ENCODE results near the gene MANSC1. TPM values are rescaled to one million over a fixed set of nuclear protein-coding genes. Genes with fewer than 3 reads are reported as not detected.

Gene MANSC1
- total and polyA plus RNA-seq, 12 donors: 4.7 to 13.3 (median 10.3) TPM

DNA sequence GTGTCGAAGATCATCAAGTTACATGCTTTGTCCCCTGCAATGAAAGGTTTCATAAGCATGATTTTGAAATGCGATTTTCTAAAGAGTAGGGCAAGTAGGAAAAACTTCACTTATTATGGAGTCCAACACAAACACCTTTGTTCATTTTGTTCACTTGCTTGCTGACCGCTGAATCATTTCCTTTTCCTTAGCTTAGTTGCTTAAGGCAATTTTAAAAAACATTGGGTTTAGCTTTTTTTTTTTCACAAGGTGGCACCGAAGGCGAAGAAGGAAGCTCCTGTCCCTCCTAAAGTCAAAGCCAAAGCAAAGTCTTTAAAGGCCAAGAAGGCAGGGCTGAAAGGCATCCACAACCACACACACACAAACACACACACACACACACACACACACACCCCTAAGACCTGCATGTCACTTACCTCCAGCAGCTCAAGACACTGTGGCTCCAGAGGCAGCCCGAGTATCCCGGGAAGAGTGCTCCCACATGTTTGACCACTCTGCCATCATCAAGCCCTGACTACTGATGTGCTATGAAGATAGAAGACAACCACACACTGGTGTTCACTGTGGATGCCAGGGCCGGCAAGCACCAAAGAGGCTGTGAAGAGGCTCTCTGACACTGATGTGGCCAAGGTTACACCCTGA, 11.4 kb downstream of the MANSC1 start:
- ATAC-seq (peak in 7 of 8 donors; percentile 31 to 75 (median 66)), DNase-seq (no peak)
- Histone ChIP-seq H3K36me3 (peaks cover 0 to 43% (median 3%) of the 10 kb centered on the region in 9 donors), H3K4me1 (peaks cover 0 to 23% (median 11%) of the 10 kb centered on the region in 9 donors), H3K27ac (peak overlapping the region in 9 of 10 donors; percentile 12 to 81 (median 61)), H3K27me3 (no peaks in the 10 kb centered on the region), H3K9me3 (no peaks in the 10 kb centered on the region), H3K4me3 (peak overlapping the region in 2 of 10 donors; percentile 15)
- TF ChIP-seq, protein P1, sequence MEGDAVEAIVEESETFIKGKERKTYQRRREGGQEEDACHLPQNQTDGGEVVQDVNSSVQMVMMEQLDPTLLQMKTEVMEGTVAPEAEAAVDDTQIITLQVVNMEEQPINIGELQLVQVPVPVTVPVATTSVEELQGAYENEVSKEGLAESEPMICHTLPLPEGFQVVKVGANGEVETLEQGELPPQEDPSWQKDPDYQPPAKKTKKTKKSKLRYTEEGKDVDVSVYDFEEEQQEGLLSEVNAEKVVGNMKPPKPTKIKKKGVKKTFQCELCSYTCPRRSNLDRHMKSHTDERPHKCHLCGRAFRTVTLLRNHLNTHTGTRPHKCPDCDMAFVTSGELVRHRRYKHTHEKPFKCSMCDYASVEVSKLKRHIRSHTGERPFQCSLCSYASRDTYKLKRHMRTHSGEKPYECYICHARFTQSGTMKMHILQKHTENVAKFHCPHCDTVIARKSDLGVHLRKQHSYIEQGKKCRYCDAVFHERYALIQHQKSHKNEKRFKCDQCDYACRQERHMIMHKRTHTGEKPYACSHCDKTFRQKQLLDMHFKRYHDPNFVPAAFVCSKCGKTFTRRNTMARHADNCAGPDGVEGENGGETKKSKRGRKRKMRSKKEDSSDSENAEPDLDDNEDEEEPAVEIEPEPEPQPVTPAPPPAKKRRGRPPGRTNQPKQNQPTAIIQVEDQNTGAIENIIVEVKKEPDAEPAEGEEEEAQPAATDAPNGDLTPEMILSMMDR (IDR thresholded peaks at IDR 0.05): no peak
- WGBS, 2 donors: 70 to 79% methylated on average over 8 of the region's 8 CpGs
- intact Hi-C loops (cut with DNase I): loop anchor here in 2 of 10 donors (10.0 kb wide), 2 partner anchors 164 to 754 kb away; no protein-coding TSS in a partner anchor

- Histone ChIP-seq H3K27ac (no peak overlapping the region), H3K9me3 (no peaks in the 10 kb centered on the region), H3K4me3 (no peak overlapping the region), H3K4me1 (peaks cover 0 to 33% (median 19%) of the 10 kb centered on the region in 9 donors), H3K36me3 (peaks cover 0 to 25% (median 0%) of the 10 kb centered on the region in 9 donors), H3K27me3 (no peaks in the 10 kb centered on the region)
- TF ChIP-seq, protein P1 (IDR thresholded peaks at IDR 0.05): no peak
- WGBS, 2 donors: 96 to 100% methylated on average over 1 of the region's 1 CpG
- intact Hi-C loops (cut with DNase I): loop anchor here in 2 of 10 donors (10.0 kb wide), 2 partner anchors 162 to 752 kb away; no protein-coding TSS in a partner anchor
- DNase-seq: no peak
- ATAC-seq: no peak
Measured at GRCh38 chr12:12336511-12336910, 13.5 kb downstream of the MANSC1 start.

- H3K9me3 ChIP-seq: no peaks in the 10 kb centered on the region
- no peak overlapping the region for H3K27ac ChIP-seq
- TF ChIP-seq, protein P1 (IDR thresholded peaks at IDR 0.05): no peak
- DNase-seq (no peak), ATAC-seq (no peak)
- H3K36me3 ChIP-seq: peaks cover 0 to 20% (median 0%) of the 10 kb centered on the region in 9 donors
- intact Hi-C loops (cut with DNase I): loop anchor here in 2 of 10 donors (10.0 kb wide), 2 partner anchors 161 to 751 kb away; no protein-coding TSS in a partner anchor
- WGBS, 2 donors: 85 to 87% methylated on average over 5 of the region's 5 CpGs
- peaks cover 0 to 33% (median 19%) of the 10 kb centered on the region in 9 donors for H3K4me1 ChIP-seq
- no peaks in the 10 kb centered on the region for H3K27me3 ChIP-seq
- no peak overlapping the region for H3K4me3 ChIP-seq
Measured at GRCh38 chr12:12336049-12336411, 14.0 kb downstream of the MANSC1 start.

DNA sequence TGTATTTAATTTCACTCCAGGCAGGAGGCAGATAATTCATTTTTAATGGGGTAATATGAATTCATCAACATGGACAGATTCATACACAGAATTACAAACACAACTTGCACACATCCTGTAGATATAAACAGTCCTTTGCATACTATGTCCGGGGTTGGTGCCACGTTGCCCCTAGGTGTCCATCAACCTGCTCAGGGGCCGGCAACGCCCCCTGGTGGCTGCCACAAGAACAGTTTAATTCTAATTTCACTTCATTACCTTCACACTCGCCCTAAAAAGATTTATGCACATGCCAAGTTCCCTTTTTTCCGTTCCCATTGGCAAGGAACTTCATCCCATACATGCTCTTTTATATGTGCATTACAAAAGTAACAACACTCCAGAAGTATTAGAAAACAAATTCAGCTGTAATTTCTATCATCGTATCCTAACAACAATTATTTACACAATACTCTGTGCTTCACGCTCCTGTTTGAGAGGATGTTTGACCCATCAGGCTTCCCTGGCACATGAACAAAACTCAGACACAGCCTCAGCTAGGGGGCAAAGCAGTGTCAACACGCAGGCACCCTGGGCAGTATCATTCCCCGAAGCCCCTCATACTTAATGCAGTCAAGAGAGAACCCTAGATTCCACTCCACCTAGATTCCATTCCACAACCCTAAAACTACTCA, 15.5 kb downstream of the MANSC1 start:
- 34% methylated on average over 10 of the region's 10 CpGs for WGBS, 2 donors
- Histone ChIP-seq H3K9me3 (no peaks in the 10 kb centered on the region), H3K27ac (no peak overlapping the region), H3K36me3 (peaks cover 0 to 24% (median 0%) of the 10 kb centered on the region in 9 donors), H3K4me1 (peaks cover 0 to 33% (median 19%) of the 10 kb centered on the region in 9 donors), H3K4me3 (no peak overlapping the region), H3K27me3 (no peaks in the 10 kb centered on the region)
- ATAC-seq (peak; percentile 21 to 65 (median 54)), DNase-seq (peak; percentile 32 to 51)
- intact Hi-C loops (cut with DNase I): loop anchor here in 7 of 10 donors (2.0 to 10.0 kb wide), 6 partner anchors 67 to 750 kb away; partner anchors contain the start of gene LRP6 (in 1 of the 7)
- TF ChIP-seq, protein P1 (IDR thresholded peaks at IDR 0.05): peak; percentile 80 to 90 (median 86)

Measured in heart right ventricle (tissue), 16 donors.